GM12878 (cell line): ENCODE measurements around the gene DNAJB8. TPM values are rescaled to one million over a fixed set of nuclear protein-coding genes. Genes with fewer than 3 reads are reported as not detected.

ENCODE experiments used
- ATF3 ChIP-seq: IDR thresholded peaks from 2 replicates; pipeline ENCODE4 v1.6.1; 2011; ENCODE audit warnings: low read depth, mild to moderate bottlenecking, low read length, moderate library complexity, borderline replicate concordance; ENCODE audit errors: extremely low read depth
- EGR1 ChIP-seq, 2 experiments: IDR thresholded peaks; 1 replicate in 1 of 2; 2 replicates in 1 of 2; pipeline ENCODE4 v1.6.1; 2011 to 2012; ENCODE audit warnings: low read depth in 2 of 2, low read length in 2 of 2, borderline replicate concordance in 1 of 2, mild to moderate bottlenecking in 1 of 2, moderate library complexity in 1 of 2
- NFIC ChIP-seq: IDR thresholded peaks from 2 replicates; pipeline ENCODE4 v1.6.1; 2012; ENCODE audit warnings: low read depth, mild to moderate bottlenecking, inconsistent platforms, low read length, moderate library complexity
- SMAD1 ChIP-seq: fragments of 450-650 bp; IDR thresholded peaks from 2 replicates; pipeline ENCODE4 v1.6.1; 2018; ENCODE audit warnings: mild to moderate bottlenecking, low read depth; ENCODE audit not compliant: partially characterized antibody
- ZNF24 ChIP-seq: fragments of 450-650 bp; IDR thresholded peaks from 2 replicates; pipeline ENCODE4 v1.6.1; 2017; ENCODE audit warnings: antibody characterized with exemption, mild to moderate bottlenecking
- polyA plus RNA-seq, 11 experiments: library from polyadenylated mRNA; depleted of rRNA in 4 of 11; unstranded in 6 of 11; stranded (reverse) in 5 of 11; fragments of >200 nt; fragmentation: Nextera tagmentation in 4 of 11; fragmentation: Illumina TruSeq in 1 of 11; extraction: Ambion mirVana in 4 of 11; extraction: Trizol in 1 of 11; gene quantifications; 1 replicate in 1 of 11; 2 replicates in 10 of 11; pipeline versions ENCODE4 v1.2.1 to v1.2.3, GENCODE V29; 2011 to 2016; ENCODE audit warnings: inconsistent platforms in 2 of 11, missing spikeins in 2 of 11, low read depth in 1 of 11
- total RNA-seq, 4 experiments: library from RNA; depleted of rRNA in 3 of 4; stranded (reverse); fragments of >200 nt in 3 of 4; fragmentation: Illumina TruSeq in 1 of 4; extraction: Trizol in 1 of 4; gene quantifications; 2 replicates each; pipeline versions ENCODE4 v1.2.1 to v1.2.3, GENCODE V29; 2013 to 2021
- TF ChIP-seq, protein P1 (sequence below): fragments of 450-650 bp; IDR thresholded peaks from 2 replicates; pipeline ENCODE4 v1.6.1; 2017; ENCODE audit warnings: low read depth, mild to moderate bottlenecking, moderate library complexity
- TF ChIP-seq, protein P2 (sequence below): fragments of 450-650 bp; IDR thresholded peaks from 2 replicates; pipeline ENCODE4 v1.6.1; 2016; ENCODE audit warnings: mild to moderate bottlenecking, moderate library complexity, borderline replicate concordance

Gene DNAJB8
- total and polyA plus RNA-seq, 10 of the 15 experiments (the other 5 are each of a cell fraction or from before 2014, with no cell fraction given) = not detected

DNA sequence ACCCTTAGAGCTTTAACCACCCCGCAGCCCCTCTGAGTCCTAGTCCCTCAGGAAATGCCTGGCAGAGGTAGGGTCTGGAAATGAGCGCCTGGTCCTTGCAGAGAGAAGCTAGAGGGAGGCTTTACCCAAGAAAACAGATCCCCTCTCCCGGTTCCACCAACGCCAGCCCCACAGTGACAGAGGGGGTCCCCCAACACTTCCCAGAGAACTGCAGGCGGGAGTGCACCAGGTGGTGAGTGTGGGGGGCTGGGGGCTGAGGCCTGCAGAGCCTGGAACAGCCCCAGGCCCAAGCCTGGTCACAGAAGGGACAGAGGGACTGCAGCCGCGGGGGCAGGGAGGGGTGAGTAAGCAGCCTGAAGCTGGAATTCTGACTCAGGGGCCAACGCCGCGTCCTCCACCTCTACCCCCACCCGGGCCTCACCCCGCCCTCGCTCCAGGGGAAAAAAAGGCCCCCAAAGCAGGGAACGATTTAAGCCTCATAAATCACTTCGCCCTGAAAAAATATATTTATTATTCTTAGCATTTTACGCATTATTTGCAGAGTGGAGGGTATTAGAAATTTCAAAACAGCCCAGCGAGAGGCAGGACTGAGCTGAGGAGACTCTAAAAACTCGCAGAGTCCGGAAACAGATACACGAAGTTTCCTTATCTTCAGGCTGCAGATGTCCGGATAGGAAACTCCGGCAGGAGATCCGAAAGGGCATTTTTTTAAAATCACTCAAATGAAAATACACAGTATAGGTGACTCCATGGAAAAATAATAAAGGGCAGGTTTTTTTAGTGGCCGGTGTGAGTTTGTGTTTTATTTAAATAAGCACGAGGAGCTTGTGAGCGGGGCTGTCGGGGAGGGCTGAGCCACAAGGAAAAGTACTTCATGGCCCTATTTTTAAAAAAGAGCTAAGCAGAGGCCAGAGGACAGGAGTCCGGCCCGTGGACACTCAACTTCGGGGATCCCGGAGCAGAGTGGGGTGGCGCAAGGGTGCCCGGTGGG lies 16.3 kb upstream of the DNAJB8 start (continued):
- TF ChIP-seq EGR1 (IDR thresholded peaks at IDR 0.05; ENCODE audit: borderline replicate concordance in 1 of 2, low read depth in 2 of 2, low read length in 2 of 2) = no peak
- TF ChIP-seq, protein P1, sequence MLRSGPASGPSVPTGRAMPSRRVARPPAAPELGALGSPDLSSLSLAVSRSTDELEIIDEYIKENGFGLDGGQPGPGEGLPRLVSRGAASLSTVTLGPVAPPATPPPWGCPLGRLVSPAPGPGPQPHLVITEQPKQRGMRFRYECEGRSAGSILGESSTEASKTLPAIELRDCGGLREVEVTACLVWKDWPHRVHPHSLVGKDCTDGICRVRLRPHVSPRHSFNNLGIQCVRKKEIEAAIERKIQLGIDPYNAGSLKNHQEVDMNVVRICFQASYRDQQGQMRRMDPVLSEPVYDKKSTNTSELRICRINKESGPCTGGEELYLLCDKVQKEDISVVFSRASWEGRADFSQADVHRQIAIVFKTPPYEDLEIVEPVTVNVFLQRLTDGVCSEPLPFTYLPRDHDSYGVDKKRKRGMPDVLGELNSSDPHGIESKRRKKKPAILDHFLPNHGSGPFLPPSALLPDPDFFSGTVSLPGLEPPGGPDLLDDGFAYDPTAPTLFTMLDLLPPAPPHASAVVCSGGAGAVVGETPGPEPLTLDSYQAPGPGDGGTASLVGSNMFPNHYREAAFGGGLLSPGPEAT = no peak
- no peak for TF ChIP-seq SMAD1
- TF ChIP-seq NFIC = no peak
- TF ChIP-seq, protein P2, sequence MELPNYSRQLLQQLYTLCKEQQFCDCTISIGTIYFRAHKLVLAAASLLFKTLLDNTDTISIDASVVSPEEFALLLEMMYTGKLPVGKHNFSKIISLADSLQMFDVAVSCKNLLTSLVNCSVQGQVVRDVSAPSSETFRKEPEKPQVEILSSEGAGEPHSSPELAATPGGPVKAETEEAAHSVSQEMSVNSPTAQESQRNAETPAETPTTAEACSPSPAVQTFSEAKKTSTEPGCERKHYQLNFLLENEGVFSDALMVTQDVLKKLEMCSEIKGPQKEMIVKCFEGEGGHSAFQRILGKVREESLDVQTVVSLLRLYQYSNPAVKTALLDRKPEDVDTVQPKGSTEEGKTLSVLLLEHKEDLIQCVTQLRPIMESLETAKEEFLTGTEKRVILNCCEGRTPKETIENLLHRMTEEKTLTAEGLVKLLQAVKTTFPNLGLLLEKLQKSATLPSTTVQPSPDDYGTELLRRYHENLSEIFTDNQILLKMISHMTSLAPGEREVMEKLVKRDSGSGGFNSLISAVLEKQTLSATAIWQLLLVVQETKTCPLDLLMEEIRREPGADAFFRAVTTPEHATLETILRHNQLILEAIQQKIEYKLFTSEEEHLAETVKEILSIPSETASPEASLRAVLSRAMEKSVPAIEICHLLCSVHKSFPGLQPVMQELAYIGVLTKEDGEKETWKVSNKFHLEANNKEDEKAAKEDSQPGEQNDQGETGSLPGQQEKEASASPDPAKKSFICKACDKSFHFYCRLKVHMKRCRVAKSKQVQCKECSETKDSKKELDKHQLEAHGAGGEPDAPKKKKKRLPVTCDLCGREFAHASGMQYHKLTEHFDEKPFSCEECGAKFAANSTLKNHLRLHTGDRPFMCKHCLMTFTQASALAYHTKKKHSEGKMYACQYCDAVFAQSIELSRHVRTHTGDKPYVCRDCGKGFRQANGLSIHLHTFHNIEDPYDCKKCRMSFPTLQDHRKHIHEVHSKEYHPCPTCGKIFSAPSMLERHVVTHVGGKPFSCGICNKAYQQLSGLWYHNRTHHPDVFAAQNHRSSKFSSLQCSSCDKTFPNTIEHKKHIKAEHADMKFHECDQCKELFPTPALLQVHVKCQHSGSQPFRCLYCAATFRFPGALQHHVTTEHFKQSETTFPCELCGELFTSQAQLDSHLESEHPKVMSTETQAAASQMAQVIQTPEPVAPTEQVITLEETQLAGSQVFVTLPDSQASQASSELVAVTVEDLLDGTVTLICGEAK = no peak
- TF ChIP-seq ATF3 = no peak
- no peak for TF ChIP-seq ZNF24
- TF ChIP-seq, all 136 proteins: peak for 0
